ENCODE data around the gene PPP2R3B.
"Not testable (repeated sequence)": the region's sequence is repeated elsewhere in the genome, so short reads cannot be mapped to it uniquely, and the experiment has no call there.

PPP2R3B gene, protein sequence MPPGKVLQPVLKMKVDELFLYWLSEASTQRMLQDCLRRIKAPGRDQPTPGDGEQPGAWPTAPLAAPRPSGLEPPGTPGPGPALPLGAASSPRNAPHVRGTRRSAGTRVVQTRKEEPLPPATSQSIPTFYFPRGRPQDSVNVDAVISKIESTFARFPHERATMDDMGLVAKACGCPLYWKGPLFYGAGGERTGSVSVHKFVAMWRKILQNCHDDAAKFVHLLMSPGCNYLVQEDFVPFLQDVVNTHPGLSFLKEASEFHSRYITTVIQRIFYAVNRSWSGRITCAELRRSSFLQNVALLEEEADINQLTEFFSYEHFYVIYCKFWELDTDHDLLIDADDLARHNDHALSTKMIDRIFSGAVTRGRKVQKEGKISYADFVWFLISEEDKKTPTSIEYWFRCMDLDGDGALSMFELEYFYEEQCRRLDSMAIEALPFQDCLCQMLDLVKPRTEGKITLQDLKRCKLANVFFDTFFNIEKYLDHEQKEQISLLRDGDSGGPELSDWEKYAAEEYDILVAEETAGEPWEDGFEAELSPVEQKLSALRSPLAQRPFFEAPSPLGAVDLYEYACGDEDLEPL

DNA sequence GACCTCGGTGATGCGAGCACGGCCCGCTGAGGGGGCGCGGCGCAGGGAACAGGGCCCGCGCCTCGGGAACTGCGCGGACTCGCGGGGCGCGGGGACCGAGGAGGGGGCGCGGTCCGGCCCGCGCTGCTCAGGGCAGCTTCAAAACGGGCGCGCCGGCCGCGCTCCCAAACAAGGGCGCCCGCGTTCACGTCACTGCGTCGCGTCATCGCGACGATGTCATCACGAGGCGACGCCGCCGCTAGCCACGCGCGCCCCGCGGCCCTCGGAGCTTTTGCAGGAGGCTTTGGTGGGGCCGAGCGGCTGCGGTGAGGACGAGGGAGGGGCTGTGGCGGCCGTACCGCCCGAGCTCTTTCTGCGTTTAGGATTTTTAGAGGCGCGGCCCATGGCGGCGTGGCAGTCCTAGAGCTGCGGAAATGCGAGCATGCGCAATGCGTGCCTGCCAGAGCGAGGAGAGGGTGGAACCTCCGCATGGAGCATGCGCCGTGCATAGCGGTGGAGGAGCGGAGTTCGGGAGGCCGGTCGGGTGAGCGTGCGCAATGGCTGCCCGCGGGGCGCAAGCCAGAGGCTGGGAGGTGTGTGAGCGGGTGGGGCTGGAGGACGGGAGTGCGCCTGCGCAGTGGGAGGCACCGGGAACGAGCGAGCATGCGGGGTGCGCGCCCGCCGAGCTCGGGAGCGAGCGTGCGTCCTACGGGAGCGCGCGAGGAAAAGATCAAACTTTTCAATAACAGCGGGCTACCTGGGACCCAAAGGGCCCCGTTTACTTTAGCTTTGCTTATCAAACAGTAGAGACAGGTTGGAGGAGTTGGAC, at the start of gene PPP2R3B:
Gene PPP2R3B, minus strand, starts transcription at position 140 of the 808 bp plus-strand sequence. CDS start 216 bp downstream, outside the sequence.
- peak; percentile 99 for DNase-seq

DNA sequence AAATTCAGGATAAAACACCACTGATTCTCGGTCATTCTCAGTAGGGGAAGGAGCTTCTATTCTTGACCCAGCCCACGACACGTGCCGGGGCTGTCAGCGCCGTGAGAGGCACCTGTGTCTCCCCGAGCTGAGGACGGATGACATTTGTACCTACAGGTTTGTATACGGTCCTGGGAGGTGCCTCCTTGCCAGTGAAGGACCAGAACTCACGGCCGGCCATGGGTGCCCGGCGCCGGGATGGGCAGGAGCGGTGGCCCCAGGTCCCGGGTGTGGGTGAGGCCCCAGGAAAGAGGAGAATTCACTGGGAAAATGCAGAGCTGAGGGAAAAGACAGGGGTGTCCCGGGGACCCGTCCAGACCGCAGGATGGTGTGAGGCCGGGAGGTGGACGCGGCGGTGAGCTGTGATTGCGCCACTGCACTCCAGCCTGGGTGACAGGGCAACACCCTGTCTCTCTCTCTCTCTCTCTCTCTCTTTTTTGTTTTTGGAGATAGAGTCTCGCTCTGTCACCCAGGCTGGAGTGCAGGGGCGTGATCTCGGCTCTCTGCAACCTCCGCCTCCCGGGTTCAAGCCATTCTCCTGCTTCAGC, 48.9 kb upstream of the PPP2R3B start:
- DNase-seq = no peak

DNA sequence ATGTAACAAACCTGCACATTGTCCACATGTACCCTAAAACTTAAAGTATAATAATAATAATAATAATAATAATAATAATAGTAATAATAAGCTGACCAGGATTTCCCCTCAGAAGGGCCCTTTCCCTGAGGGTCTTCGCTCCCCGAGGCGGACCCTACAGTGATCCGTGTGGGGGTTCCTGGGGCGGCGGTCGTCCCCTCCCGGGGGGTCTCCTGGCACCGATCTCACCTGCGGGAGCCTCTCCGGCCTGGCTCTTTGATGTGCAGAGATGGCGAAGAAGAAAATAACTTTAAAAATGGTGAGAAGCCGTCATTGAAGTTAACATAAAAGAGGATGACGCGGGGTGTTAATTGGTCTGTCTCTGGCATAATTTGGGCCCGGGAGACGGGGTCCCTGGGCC, 48.2 kb upstream of the PPP2R3B start:
- DNase-seq = no peak

DNA sequence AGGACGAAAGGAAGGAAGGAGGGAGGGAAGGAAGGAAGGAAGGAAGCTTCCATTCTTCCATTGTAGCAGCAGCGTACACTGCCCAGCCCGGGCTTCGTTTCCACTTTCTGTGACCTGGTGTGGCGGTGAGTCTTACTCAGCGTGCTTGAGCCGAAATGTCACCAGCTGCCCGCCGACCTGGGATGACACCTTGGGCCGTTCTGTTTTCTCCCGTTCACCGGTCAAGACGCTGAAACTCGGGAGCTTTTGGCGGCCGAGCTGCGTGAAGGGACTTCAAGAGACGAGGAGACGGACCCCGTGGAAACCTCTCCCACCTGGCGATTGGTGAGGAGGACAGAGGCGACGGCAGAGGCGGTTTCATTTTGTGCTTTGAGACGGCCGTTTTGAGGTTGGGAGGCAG, 47.1 kb upstream of the PPP2R3B start:
- no peak for DNase-seq

DNA sequence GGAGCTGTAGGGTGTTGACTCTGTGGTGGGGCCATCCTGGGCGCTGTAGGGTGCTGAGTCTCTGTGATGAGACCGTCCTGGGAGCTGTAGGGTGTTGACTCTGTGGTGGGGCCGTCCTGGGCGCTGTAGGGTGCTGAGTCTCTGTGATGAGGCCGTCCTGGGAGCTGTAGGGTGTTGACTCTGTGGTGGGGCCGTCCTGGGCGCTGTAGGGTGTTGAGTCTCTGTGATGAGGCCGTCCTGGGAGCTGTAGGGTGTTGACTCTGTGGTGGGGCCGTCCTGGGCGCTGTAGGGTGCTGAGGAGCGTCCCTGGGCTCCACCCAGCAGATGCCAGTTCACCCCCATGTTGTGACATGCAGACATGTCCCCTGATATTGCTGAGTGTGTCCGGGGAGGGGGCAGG, 46.0 kb upstream of the PPP2R3B start:
- not testable (repeated sequence) for DNase-seq

DNA sequence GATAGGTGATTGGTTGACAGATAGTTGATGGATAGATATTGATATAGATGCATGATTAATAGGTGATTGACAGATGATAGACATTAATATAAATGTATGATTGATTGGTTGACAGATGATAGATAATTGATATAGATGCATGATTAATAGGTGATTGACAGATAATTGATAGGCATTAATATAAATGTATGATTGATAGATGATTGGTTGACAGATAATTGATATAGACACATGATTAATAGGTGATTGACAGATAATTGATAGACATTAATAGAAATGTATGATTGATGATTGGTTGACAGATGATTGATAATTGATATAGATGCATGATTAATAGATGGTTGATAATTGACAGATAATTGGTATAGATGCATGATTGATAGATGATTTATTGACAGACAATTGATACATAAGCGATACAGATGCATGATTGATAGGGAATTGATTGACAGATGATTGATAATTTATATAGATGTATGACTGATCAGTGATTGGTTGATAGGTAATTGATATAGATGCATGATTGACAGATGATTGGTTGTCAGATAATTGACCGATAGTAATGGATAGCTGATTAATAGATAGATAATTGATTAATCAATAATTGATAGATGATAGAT, 44.9 kb upstream of the PPP2R3B start:
- DNase-seq = no peak

DNA sequence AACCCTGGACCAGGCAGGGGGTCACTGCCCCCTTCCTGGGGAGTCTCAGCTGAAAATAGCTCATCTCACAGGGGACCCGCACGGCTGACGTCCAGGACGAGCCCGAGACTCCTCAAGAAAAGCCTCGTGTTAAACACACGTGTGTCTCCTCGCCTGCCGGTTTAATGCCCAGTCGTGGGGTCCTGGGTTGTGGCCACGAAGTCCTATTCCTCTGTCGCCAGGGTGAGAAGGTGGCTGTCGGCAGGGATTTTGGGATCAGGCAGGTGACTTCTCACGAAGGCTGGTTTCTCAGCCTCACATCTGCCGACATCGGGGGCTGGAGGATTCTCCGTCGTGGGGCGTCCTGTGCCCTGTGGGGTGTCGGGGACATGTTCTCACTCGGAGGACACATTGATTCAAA, 44.3 kb upstream of the PPP2R3B start:
- no peak for DNase-seq

DNA sequence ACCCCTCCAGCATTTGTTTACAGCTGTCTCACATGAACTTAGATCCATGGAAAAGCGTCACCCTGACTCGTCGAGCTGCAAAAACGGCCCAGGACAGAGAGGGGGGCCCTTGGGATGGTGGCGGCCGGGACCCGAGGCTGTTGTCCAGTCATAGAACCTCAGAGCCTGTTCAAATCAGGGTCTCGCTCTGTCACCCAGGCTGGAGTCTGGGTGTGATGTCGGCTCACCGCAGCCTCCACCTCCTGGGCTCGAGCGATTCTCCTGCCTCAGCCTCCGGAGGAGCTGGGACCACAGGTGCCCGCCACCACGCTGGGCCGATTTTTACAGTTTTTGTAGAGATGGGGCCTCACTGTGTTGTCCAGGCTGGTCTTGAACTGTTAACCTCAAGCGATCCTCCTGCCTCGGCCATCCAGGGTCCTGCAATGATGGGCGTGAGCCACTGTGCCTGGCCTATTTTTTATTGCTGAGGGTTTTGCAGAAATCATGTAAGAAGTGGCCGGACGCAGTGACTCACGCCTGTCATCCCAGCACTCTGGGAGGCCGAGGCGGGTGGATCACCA, 42.6 kb upstream of the PPP2R3B start:
- DNase-seq = no peak

DNA sequence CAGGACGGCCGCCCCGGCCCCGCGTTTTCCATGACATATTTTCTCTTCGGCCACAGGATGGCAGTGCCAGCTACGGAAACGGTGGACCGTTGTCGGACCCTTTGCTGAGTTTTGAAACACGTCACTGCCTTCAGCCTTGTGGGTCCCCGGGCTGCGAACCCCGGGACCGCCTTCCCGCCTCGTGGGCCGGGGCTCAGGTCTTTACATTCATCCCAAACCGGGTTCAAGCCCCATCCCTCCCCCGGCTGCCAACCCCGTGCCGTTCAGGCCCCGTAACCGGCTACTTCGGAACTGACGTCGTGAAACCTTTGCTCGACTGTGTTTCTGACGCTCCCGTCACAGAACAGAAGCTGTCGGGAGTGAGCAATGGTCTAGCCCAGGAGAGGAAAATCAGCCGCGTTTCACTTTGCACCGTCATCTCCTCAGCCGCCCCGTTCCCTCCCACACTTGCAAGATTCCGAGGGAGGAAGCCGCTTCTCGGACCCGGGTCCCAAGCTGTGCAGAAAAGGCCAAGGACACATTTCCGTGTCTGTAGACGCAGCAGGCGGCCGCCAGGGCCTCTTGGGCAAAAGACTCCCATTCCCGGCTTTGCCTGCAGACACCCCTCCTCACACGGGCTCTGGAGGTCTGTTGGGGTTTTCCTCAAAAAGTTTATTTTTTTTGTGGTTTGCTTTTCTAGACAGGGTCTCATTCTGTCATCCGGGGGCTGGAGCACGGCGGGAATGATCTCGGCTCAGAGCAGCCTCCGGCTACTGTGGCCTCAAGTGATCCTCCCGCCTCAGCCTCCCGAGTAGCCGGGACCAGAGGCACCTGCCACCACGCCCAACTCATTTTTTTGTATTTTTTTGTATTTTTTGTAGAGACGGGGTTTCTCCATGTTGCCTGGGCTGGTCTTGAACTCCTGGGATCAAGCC, 41.4 kb upstream of the PPP2R3B start:
- peak; percentile 79 for DNase-seq

DNA sequence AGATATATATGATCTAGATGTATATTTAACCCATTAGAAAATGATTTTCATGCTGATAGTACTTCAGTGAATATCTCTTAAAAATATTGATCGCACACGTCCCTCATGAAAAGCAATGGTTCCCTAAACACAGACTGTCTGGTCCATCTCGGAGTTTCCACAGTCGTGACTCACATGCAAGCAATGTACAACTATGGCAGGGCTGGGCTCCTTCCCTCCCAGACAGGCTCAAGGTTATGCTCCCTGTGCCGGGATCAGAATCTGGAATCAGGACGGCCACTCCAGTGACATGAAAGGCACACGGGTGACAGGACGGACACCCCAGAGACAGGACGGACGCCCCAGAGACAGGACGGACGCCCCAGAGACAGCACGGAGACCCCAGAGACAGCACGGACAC, 40.2 kb upstream of the PPP2R3B start:
- DNase-seq = no peak

DNA sequence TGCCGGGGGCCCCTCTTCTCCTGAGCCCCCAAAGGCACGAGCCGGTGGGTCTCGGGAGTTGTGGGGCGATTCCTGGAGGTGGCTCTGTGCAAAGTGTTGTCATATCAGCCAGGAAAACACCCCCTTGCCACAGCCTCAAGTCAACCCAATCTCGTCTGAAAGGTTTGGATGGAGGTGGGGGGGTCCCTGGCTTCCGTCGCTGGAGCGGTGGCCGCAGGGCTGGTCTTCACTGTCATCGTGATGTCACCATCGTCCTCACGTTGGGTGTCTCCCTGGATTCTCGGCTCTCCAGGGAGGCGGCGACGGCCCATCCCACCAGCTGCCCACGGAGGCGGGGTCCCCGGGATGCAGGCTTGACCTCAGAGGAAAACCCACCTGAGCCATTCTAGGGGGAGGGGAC, 38.3 kb upstream of the PPP2R3B start:
- DNase-seq = no peak

DNA sequence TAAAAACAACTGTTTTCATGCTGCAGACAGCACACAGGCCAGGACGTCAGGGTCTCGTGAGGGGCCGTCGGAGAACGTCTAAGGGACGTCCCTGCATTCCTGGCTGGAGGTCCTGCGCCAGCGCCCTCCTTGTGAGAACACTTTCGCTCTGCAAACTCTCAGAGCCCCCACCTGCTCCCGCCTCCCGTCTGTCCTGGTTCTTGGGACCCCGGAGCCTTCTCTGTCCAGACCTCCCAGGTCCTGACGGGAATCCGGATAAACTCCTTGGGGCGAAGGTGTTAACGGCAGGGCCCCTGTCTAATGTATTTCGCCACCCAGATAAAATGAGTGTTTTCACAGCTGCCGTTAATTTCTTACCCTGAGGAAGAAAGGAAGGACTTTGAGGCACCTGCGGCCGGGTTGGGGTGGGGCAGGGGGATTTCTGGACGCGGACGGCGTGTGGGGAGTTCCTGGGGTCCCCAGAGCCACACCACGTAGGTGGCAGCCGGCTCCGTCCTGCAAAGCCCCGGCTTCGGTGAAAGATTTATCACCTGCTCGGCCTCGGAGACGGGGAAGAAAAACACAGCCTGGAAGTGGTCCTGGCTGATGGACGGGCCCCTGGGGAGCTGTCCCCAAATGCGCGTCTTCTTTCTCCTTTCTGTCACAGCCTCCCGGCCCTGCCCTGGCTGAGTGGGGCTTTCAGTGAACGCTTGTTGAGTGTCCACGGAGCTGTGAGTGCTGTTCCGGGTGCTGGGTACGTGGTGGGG, 35.1 kb upstream of the PPP2R3B start:
- no peak for DNase-seq

DNA sequence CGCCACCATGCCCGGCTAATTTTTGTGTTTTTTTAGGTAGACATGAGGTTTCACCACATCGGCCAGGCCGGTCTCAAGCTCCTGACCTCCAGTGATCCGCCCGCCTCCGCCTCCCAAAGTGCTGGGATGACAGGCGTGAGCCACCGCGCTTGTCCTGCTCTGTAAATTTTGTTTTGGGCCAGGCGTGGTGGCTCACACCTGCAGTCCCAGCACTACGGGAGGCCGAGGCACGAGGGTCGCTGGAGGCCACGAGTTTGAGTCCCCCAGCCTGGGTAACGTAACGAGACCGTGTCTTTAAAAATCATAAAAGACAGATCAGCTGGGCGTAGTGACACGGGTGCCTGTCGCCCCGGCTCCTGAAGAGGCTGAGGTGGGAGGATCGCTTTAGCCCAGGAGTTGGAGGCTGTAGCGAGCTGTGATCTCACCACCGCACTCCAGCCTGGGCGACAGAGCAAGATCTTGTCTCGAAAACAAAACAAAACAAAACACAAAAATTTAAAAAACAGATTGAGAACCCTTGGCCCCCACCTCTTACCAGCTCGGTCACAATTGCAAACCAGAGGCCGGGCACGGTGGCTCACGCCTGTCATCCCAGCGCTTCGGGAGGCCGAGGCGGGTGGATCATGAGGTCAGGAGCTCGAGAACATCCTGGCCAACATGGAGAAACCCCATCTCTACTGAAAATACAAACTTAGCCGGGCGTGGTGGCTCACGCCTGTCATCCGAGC, 34.0 kb upstream of the PPP2R3B start:
- no peak for DNase-seq

DNA sequence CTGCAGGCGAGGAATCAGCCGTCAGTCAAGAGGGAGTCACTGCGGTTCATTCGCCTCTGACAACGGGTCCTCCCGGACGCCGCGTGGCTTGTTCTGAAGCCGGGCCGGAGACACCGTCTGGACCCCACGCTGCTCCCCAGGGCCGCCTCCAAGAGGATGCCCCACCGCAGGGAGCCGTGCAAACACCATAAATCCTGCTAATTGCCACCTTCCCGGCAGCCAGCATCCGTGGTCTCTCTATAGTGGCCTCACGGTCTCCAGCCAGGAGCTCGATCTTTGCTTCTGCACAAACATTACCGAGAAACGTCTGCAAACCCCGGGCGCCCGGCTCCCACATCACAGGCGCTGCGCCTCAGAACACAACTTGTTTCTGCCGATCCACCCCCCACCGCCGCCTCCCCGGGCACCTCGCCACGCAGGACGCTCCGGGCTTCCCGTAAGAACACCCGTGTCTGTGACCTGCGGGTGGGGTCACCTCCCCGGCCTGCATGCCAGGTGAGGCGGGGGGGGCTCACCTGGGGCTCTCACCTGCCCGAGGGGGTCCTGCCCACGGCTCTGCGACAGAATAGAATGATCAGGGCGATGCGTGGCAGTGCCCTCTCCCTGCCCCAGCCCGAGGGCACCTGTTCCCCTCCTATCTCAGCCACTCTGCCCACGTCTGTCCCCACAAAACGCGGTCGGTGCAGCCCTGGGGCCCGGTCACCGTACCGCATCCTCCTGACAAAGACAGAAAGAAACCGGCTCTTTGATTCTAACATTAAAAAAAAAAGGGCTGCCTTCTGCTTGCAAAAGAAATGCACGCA, 32.4 kb upstream of the PPP2R3B start:
- peak; percentile 65 for DNase-seq

DNA sequence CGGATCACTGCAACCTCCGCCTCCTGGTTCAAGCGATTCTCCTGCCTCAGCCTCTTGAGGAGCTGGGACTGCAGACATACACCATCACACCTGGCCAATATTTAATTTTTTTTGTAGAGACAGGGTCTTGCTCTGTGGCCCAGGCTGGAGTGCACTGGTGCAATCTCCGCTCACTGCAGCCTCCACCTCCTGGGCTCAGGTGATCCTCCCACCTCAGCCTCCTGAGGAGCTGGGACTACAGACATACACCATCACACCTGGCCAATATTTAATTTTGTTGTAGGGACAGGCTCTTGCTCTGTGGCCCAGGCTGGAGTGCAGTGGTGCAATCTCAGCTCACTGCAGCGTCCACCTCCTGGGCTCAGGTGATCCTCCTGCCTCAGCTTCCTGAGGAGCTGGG, 28.8 kb upstream of the PPP2R3B start:
- not testable (repeated sequence) for DNase-seq

DNA sequence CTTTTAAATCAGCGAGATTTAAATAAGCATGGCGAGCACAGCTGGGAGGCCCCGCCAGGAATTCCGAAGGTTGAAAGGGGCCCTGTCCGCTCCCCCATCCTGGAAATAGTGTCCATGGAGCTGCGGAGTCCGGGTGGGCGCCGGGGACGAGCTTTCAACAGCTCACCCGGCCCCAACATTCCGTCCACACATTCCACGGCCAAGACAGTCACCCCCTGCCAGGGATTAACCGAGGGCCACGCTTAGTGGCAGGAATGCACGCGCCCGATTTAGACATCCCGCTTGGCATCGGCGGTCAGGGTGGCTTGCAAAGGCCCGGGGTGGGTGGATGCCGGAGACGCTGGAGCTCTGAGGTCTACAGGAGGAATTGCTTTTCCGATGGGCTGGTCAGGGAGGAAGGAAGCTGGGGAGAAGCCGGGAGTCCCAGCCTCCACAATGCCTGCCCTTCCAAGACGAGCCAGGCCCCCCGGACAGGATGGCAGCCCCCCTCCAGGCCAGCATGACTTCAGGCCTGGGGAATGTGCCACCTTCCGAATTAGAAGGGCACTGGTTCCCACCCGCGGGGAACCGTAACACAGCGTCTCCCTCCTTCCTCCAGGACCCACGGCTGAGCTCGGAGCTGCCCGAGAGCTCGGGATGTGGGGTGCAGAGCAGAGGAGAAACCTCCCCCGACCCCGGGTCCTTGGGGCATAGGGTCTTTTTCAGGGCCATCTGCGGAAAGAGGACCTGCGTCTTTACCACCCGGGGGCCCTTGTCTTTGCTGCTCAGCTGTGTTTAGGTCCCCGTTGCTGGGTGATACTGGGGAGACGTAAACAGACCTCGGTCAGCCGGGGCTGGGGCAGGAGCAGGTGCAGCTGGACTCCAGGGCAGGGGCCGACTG, 26.9 kb upstream of the PPP2R3B start:
- peak; percentile 62 for DNase-seq

DNA sequence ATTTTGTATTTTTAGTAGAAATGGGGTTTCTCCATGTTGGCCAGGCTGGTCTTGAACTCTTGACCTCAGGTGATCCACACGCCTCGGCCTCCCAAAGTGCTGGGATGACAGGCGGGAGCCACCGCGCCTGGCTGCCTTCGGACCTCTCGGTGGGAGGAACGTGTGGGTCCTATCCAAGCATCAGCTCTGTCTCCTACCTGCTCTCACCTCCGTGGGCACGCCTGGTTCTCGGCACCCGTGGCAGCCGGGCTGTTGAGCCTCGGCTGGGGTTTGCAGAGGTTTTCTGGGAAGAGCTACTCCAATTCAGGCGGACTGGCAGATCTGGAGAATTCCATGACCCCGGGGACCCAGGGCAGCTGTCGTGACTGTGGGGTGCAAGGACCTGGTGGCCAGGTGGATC, 23.6 kb upstream of the PPP2R3B start:
- no peak for DNase-seq

DNA sequence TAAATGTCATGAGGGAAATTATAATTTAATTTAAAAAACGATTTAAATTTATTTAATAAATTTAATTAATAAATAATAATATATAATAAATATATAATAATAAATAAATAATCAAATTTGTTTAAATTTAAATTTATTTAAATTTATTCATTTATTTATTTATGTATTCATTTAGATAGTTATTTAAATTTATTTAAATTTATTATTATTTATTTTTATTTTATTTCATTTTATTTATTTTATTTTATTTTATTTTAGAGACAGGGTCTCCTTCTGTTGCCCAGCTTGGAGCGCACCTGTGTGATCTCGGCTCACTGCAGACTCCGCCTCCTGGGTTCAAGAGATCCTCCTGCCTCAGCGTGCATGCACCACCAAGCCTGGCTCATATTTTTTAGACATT, 18.4 kb upstream of the PPP2R3B start:
- no peak for DNase-seq

Measured in right forelimb (tissue), 1 donor.